Measurements from ENCODE around the gene DPEP1.
"Not testable (repeated sequence)": the region's sequence is repeated elsewhere in the genome, so short reads cannot be mapped to it uniquely, and the experiment has no call there.

Gene DPEP1

DNA sequence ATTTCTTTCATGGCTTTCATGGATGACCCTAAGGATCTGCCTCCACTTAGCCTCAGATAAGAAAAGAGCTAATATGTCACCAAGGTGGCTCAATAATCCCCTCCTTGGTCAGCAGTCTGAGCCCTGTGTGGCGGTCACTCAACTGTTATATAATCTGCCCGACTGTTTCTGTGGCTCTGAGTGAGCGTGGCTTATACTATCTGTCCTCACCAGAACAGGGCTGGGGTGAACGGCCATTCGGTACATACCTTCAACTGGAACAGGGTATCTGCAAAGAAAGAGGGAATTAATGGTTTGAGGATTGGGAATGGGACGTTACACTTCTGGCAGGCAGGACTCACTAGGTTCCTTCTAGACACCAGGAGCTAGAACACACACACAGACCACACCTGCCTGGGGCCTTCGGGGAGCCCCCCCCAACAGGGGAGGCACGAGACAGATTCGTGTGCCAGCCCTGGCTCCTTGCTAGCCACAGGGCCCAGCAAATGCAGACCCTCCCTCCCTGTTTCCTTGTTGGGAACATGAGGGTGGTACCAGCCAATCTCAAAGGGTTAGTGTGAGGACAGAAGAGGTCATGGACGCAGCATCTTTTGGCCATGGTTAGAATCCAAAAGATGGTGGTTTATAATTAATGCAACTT lies 40.3 kb downstream of the DPEP1 start:
- DNase-seq (ENCODE audit: low read depth), result no peak

DNA sequence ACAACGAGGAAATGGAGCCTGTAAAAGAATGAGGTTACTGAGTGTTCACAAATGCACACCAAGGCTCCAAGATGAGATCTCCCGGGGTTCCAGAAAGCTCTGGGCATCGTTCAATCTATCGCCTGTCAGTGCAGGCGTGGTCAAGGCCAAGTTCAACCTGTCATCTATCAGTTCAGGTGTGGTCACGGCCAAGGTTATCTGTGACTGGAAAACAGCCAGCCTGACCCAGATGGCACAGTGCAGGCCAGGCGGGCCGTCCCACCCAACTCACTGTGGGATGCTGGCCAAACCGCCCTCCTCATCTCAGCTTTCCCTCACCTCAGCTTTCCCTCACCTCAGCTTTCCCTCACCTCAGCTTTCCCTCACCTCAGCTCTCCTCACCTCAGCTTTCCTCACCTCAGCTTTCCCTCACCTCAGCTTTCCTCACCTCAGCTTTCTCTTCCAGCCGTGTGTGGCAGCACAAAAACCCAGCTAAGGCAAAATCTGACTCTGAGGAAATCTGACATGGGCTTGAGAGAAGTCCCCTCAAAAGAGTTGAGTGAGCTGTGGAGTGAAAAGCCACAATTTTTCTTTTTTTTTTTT lies 41.7 kb downstream of the DPEP1 start:
- no peak for DNase-seq (ENCODE audit: low read depth)

DNA sequence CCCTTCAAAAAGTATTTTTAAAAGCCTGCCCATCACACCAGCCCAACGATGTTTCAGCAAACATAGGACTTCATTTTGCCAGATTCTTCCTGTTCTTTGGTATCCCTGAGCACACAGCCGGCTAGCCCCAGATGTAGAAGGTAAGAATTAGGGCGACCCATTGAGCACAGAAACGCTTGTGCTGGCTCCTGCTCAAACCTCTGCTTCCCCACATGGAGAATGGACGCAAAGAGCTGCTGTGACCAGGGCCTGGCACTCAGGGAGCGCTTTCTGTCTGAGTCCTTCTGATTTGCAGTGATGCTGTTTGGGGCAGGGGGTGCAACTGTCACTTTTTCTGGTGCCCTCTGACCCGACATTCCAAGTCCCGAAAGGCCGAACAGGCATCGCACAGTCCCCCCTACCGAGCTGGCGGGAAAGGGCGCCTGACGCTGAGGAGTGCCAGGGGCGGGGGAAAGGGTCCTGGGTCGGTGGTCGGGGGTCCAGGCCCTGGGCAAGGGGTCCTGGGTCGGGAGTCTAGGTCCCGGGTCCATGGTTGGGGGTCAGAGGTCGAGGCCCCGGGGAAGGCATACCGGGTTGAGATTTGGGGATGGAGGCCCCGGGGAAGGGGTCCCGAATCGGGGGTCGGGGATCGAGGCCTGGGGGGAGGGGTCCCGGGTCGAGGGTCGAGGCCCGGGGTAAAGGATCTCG lies 43.1 kb downstream of the DPEP1 start:
- DNase-seq (ENCODE audit: low read depth), result no peak

DNA sequence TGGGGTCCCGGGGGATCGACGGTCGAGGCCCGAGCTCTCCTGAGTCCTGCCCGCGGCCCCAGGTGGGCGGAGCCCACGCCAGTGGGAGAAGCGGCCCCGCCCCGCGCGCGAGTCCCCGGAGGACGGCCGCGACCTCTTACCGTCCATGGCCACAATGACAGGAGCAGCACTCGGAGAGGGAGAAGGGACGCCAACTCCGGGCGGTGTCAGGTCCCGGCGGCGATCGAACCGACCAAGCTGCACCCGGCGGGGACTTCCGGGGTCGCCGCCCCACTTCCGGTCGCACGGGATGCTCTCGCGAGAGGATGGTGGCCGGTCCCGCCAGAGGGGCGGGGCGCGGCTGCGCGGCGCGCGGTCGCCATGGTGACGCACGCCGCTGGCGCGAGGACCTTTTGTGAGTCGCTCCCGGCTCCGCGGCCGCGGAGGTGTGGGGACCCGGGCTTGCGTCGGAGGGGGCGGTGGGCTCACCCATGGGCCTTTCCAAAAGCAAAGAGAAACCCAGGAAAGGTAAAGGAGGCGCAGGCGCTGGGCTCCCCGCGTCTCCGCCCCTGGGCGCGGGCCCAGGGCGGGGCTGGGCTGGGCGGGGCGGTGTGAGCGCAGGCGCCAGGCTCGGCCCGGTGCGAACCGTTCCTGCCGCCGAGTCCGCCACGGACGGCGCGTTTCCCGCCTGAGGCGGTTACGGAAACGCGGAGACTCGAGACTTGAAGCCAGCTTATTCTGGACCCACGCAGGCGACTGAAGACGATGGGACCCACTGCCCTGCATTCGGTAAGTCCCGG lies 44.2 kb downstream of the DPEP1 start, which contains the start of the genes CHMP1A and SPATA33:
TSS of gene CHMP1A (minus strand) at position 267 of the 779 bp plus-strand sequence. CDS start at position 147, 120 bp downstream.
TSS of gene SPATA33 (plus strand) at position 395 of the 779 bp plus-strand sequence. CDS start at position 471, 76 bp downstream.
- DNase-seq (ENCODE audit: low read depth), result peak; percentile 83

DNA sequence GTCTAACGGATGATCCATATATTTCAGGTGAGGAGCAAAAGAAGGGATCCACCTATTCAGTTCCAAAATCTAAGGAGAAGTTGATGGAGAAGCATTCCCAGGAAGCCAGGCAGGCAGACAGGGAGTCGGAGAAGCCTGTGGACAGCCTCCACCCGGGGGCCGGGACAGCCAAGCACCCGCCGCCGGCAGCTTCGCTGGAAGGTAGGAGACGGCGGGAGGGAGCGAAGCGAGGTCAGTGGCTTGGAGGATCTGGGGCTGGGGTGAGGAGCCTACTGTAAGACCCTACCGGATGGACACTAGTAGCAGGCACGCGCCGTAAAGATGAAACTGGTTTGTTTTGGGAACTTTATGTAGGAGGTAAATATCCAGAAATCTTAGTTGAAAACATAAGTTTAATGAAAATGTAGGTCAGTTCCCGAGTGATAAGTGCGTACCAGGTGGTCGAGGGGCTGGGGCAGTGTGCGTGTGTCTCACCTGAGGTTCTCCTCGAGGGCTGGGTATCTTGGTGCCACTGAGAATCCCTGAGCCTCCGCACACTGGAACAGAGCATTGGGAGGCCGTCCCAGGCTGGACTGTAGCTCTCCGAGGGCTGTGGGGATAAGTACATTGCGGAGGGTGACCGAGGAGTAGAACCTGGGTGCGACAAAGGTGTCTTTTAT lies 44.9 kb downstream of the DPEP1 start:
- DNase-seq (ENCODE audit: low read depth), result no peak

DNA sequence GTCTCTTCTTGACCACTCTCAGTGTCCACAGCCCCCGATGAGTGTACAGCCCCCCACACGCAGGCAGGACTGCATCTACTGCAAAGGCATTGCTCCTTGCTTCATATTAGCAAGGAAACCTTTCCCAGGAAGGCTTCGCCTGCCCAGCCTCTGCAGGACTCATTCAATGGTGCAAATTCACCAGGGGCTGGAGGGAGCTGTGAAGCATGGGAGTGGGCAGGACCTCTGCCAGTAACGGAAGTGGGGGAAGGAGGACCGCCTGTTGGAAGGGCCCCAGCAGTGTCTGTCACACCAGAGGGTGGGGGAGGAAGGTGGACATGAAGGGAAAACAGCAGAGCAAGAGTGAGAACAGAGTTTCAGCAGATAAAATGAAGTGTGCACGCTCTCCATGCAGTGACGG lies 46.7 kb downstream of the DPEP1 start:
- DNase-seq (ENCODE audit: low read depth), result no peak

DNA sequence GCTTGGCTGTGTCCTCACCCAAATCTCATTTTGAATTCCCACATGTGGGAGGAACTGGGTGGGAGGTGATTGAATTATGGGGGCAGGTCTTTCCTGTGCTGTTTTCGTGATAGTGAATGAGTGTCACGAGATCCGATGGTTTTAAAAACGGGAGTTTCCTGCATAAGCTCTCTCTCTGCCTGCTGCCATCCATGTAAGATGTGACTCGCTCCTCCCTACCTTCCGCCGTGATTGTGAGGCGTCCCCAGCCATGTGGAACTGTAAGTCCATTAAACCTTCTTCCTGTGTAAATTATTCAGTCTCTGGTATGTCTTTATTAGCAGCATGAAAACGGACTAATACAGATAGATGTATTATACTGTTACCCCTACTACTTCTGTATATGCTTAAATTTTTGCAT lies 47.8 kb downstream of the DPEP1 start:
- no peak for DNase-seq (ENCODE audit: low read depth)

DNA sequence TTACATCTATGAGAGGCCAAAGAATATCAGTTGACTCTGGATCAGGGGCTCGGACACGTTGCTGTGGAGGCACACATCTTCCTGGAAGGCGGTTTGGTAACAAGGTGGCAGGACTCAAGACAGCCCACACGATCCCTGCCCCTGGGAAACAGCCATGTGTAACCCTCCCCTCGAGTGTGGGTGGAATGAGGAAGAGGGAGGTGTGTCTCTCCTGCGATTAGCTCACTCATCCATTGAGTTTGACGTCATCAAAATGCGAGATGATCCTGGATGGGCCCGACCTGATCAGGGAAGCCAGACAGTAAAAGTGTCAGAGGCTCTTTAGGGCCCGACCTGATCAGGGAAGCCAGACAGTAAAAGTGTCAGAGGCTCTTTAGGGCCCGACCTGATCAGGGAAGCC lies 50.8 kb downstream of the DPEP1 start:
- DNase-seq (ENCODE audit: low read depth), result not testable (repeated sequence)

DNA sequence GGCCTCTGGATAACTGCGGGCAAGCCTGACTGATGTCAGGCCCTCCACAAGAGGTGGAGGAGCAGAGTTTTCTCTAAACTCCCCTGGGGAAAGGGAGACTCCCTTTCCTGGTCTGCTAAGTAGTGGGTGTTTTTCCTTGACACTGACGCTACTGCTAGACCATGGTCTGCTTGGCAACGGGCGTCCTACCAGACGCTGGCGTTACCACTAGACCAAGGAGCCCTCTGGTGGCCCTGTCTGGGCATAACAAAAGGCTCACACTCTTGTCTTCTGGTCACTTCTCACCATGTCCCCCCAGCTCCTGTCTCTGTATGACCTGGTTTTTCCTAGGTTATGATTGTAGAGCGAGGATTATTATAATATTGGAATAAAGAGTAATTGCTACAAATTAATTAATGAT lies 53.6 kb downstream of the DPEP1 start:
- not testable (repeated sequence) for DNase-seq (ENCODE audit: low read depth)

DNA sequence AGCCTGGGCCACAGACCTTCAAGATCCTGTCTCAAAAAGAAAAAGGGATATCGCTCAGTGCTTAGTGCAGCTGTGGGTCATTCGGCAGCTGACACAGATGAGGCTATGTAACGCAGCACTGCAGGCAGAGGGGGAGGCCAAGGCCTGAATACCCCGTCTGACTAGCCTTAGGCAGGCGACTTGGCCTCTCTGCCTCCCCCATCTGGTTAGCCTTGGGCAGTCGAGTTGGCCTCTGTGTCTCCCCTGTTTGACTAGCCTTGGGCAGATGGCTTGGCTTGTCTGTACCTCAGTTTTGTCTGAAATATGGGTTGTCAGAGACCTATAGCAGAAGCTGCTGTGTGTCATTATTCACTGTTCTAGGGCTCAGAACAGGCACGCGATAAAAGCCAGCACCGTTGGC lies 54.2 kb downstream of the DPEP1 start:
- DNase-seq (ENCODE audit: low read depth), result no peak

DNA sequence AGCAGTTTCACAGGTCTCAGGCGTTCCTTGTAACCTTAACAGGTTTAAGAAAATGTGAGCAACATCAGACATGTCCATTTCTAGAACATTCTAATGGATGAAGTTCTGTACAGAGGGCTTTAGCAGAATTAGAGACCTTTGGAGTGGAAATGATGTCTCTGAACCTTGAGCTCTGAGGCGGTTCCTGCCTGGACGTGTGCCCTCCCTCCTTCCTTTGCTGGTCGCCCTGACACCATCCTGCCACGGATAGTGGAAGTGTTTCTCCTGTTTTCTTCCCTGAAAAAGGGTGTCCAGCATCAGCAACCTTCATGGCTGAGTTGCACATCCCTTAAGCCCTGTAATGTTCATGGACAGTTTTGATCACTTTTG lies 55.3 kb downstream of the DPEP1 start:
- DNase-seq (ENCODE audit: low read depth), result no peak

DNA sequence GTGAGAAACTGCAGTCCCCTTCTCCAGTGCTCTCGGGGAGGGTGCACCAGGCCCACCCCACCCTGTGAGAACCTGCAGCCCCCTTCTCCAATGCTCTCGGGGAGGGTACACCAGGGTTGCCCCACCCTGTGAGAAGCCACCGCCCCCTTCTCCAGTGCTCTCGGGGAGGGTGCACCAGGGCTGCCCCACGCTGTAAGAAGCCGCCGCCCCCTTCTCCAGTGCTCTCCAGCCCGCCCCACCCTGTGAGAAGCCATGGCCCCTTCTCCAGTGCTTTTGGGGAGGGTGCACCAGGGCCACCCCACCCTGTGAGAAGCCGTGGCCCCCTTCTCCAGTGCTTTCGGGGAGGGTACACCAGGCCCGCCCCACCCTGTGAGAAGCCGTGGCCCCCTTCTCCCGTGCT lies 56.3 kb downstream of the DPEP1 start:
- no peak for DNase-seq (ENCODE audit: low read depth)

DNA sequence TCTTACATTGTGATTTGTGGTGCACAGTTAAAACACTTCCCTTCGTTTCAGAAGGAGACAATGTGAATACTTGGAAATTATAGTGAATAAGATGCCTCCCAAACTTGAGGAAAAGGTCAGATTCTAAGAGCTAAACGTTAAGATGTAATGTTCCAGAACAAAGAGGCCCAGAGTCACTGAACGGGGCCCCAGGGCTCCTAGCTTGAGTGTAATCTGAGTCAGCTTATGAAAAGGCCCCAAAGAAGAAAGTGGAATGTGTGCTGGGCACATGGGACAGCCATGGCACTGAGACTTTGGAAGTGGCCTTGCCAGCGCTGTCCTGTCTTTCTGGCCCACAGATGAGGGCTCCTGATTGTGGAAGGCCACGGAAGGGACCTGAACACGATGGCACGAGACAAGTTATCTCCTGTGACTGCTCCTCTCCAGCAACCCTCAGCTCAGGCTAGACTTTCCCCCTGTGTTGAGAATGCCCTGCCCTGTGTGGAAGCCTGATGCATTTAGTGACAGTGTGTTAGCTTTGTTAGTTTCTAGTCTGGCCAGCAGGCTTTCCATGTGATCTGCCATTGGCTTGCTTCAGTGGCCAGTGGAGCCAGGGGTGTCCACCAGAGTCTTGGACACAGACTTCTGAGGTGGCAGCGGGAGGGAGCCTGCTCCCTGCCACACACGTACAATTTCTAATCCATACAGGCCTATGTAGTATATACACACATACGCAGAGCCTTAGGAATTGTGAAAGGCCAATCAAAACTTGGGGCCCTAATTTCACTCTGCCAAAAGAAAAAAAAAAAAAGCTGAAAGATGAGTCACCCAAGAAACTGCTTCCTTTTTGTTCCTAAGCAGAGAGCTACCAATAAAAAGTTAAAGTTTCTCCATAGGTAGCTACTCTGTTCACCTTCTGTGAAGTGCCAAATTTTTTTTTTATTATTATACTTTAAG lies 57.3 kb downstream of the DPEP1 start:
- DNase-seq (ENCODE audit: low read depth), result no peak

DNA sequence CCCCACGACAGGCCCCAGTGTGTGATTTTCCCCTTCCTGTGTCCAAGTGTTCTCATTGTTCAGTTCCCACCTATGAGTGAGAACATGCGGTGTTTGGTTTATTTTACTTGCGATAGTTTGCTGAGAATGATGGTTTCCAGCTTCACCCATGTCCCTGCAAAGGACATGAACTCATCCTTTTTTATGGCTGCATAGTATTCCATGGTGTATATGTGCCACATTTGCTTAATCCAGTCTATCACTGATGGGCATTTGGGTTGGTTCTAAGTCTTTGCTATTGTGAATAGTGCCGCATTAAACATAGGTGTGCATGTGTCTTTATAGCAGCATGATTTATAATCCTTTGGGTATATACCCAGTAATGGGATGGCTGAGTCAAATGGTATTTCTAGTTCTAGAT lies 58.1 kb downstream of the DPEP1 start:
- not testable (repeated sequence) for DNase-seq (ENCODE audit: low read depth)

DNA sequence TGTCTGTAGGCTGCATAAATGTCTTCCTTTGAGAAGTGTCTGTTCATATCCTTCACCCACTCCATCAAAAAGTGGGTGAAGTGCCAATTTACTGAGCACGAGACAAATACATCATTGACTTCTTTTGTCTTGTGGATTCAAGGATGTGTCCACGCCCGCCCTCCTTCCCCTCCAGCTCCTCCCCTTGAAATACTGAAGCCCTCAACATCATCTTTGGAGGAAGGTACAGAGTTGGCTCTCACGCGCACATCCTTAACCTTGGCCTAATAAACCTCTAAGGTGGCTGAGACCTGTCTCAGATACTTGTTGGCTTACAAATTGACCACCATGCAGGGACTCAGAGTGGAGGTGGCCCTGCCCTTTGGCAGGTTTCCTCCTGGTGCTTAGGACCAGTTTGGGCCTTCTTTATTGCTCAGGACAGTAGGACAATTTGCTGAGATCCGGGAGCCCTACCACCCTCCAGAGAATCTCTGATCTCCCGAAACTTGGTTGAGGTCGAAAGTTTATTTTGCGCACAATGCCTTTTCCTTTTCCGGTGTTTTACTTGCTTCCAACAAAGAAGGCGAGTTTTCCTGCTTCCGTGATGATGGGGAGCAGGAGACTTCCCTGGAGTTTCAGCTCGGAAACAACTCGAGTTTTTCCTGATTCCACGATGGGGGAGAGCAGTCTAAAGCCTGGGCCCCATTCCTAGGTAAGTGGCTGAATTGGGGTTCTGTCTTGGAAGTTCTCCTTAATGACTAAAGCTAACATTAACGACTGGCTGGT lies 58.9 kb downstream of the DPEP1 start:
- no peak for DNase-seq (ENCODE audit: low read depth)

DNA sequence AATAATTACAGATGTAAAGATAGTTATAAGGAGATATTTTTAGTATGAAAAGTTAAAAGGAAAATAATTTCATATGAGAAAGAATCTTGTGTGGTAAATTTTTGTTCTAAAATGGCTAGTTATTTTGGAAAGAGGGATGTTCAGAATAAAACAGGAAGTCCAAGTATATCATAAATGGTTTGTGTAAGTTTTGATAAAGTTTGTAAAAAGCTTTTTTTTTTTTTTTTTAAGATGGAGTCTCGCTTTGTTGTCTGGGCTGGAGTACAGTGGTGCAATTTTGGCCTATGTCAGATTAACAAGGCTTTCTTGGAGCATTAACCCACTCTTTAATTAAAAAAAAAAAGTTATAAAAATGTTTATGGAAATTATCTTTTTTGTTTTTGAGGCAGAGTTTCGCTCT lies 64.8 kb downstream of the DPEP1 start:
- no peak for DNase-seq (ENCODE audit: low read depth)

DNA sequence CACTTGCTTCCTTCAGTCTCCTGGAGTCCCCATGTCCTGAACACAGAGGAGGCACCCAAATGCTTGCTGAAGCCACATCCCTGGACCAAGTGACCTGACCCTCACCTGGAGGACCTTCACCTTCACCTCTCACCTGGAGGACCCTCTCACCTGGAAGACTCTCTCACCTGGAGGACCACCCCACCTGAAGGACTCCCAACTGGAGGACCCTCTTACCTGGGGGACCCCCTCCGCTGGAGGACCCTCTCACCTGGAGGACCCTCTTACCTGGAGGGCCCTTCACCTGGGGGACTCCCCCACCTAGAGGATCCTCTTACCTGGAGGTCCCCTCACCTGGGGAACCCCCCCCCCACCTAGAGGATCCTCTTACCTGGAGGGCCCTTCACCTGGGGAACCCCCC lies 72.5 kb downstream of the DPEP1 start:
- DNase-seq (ENCODE audit: low read depth), result no peak

DNA sequence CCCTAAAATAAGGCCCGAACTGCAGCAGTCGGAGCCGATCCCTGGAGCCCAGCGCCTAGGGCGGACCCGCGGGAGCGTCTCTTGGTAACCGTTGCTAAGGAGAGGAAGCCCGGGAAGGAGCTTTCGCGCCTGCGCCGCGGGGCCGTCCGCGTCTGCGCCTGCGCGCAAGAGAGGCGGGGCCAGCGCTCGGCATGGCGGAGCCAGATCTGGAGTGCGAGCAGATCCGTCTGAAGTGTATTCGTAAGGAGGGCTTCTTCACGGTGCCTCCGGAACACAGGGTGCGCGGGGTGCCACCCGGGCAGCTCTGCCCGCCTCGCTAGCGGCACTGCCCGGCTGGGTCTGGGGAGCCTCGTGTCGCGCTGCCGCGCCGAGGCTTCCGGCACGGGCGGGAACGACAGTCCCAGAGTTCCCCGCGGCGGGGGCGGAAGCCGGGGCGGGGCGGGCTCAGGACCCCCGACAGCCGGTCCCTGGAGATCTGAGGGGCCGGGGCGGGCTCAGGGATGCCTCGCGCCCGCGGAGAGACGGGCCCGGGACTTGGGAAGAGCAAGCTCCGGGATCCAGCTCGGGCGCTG lies 73.2 kb downstream of the DPEP1 start, which contains the start of gene CDK10:
TSS of gene CDK10 (plus strand) at position 170 of the 572 bp plus-strand sequence. CDS start at position 192, 22 bp downstream.
- peak; percentile 77 for DNase-seq (ENCODE audit: low read depth)

DNA sequence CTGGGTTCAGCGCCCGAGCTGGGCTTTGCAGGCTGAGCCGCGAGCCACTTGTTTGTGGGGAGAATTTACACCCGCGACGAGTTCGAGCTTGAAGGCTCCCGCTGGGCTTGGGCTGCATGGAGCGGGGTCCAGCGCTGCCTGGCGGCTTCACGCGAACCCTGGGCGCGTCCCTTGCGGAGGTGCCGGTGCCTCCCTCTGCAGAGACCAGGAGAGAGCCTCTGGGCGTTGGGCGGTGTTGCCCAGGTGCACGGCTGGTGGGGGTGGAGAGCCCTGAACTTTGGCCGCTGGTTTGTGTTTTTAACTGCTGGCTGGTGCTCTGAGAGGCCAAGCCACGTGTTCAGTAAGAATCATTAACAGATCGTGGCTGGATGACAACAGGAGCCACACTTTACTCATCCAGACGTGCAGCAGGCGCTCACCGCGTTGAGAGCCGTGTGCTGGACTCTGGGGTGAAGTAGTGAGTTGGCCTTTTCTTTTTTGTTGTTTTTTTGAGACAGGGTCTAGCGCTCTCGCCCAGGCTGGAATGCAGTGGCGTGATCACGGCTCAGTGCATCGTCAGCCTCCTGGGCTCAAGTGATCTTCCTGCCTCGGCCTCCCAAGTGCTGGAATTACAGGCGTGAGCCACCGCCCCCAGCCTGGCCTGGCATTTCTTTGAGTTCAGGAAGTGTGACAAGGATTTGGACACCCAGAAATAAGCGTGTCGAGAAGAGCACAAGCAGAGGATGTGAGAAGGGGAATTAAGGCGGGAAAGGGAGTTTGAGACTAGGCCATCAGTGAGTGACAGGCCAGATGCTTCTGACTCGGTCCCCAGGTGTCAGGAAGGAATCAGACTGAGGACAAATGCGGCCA lies 73.9 kb downstream of the DPEP1 start:
- no peak for DNase-seq (ENCODE audit: low read depth)

All from stimulated activated CD8-positive, alpha-beta memory T cell treated with anti-CD3 and anti-CD28 coated beads, Interleukin-15, amount 100 ng/mL, for 1 hour (primary cell).